Measurements from ENCODE around the gene IL27RA. TPM values are rescaled to one million over a fixed set of nuclear protein-coding genes. Genes with fewer than 3 reads are reported as not detected.

IL27RA gene
- total RNA-seq (2012; rRNA removed) (2.8 and 2.9 TPM in 2 replicates), polyA plus RNA-seq (2012; rRNA removed) (4.7 and 5.1 TPM in 2 replicates), Bru-seq, nascent RNA (percentile 20 among the genes with signal in this experiment), BruChase-seq, experiment 1, labeled RNA remaining after a 6-hour chase (percentile 28 among the genes with signal in this experiment), BruChase-seq, experiment 2, labeled RNA remaining after a 2-hour chase (percentile 24 among the genes with signal in this experiment)
- 4.8 and 5.1 TPM in 2 replicates for polyA plus RNA-seq (2012; cell fraction: cytosol; rRNA removed)
- polyA plus RNA-seq (2012; cell fraction: nucleus; rRNA removed; ENCODE audit: low replicate concordance), result 2.6 and 3.3 TPM in 2 replicates
- long read RNA-seq, partial matches to known transcripts, result 0 of 3 reads
- long read RNA-seq, other reads (novel, unspliced or antisense), result 0 of 3 reads

DNA sequence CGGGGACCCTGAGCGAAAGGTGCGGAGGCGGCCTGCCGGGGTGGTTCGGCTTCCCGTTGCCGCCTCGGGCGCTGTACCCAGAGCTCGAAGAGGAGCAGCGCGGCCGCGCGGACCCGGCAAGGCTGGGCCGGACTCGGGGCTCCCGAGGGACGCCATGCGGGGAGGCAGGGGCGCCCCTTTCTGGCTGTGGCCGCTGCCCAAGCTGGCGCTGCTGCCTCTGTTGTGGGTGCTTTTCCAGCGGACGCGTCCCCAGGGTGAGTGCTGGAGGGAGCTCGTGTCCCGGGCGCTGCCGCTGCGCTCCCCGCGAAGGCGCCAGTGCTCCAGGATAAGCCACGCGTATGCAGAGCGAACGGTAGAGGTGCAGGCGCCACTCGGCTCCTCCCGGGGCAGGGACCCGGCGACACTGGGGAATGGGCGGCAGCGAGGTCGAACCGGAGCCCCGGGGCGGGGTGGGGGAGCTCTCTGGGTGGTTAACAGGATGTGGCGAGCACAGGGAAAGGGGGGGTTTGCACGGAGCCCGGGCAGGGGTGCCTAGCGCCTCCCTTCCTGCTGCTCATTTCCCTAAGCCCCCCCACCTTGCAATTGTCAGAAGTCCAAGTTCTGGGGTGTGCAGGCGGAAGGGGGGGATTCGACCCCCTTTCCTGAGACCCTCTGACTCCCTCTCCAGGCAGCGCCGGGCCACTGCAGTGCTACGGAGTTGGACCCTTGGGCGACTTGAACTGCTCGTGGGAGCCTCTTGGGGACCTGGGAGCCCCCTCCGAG lies at the start of gene IL27RA:
IL27RA (plus strand) TSS at position 44 of the 762 bp plus-strand sequence; CDS start at position 155, 111 bp downstream.
- ATAC-seq (ENCODE audit: low read depth) (peak; percentile 85), DNase-seq (peak; percentile 31)
- no peak for TF ChIP-seq RFX5 (IDR thresholded peaks at IDR 0.05; ENCODE audit: low read depth, low read length)
- TF ChIP-seq SMC3 (IDR thresholded peaks at IDR 0.05; ENCODE audit: low read depth, low read length), result 0 out of 2 replicates have a peak, but pooled peaks have one; percentile 17
- no peak for TF ChIP-seq FOS (IDR thresholded peaks at IDR 0.05; ENCODE audit: low read depth, low read length)
- TF ChIP-seq CEBPB (IDR thresholded peaks at IDR 0.05; ENCODE audit: low read depth, low read length), result no peak
- TF ChIP-seq, protein P1, sequence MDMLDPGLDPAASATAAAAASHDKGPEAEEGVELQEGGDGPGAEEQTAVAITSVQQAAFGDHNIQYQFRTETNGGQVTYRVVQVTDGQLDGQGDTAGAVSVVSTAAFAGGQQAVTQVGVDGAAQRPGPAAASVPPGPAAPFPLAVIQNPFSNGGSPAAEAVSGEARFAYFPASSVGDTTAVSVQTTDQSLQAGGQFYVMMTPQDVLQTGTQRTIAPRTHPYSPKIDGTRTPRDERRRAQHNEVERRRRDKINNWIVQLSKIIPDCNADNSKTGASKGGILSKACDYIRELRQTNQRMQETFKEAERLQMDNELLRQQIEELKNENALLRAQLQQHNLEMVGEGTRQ (IDR thresholded peaks at IDR 0.05; ENCODE audit: low read depth, low read length), result no peak
- TF ChIP-seq MXI1 (IDR thresholded peaks at IDR 0.05; ENCODE audit: borderline replicate concordance, low read depth, low read length), result 0 out of 2 replicates have a peak, but pooled peaks have one; percentile 22
- TF ChIP-seq RAD21 (IDR thresholded peaks at IDR 0.05; ENCODE audit: low read length), result peak; percentile 35
- TF ChIP-seq, protein P2, sequence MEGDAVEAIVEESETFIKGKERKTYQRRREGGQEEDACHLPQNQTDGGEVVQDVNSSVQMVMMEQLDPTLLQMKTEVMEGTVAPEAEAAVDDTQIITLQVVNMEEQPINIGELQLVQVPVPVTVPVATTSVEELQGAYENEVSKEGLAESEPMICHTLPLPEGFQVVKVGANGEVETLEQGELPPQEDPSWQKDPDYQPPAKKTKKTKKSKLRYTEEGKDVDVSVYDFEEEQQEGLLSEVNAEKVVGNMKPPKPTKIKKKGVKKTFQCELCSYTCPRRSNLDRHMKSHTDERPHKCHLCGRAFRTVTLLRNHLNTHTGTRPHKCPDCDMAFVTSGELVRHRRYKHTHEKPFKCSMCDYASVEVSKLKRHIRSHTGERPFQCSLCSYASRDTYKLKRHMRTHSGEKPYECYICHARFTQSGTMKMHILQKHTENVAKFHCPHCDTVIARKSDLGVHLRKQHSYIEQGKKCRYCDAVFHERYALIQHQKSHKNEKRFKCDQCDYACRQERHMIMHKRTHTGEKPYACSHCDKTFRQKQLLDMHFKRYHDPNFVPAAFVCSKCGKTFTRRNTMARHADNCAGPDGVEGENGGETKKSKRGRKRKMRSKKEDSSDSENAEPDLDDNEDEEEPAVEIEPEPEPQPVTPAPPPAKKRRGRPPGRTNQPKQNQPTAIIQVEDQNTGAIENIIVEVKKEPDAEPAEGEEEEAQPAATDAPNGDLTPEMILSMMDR (conservative IDR thresholded peaks at IDR 0.05; ENCODE audit: low read depth, low read length), result peak; percentile 56
- no peak; the same call in 1 of the 2 replicates for TF ChIP-seq MAZ (IDR thresholded peaks at IDR 0.05; ENCODE audit: borderline replicate concordance, low read depth, low read length)
- no peak for TF ChIP-seq BHLHE40 (IDR thresholded peaks at IDR 0.05; ENCODE audit: low read depth, low read length)
- no peak for TF ChIP-seq MAFK (IDR thresholded peaks at IDR 0.05; ENCODE audit: low read depth, low read length)
- TF ChIP-seq CHD1 (IDR thresholded peaks at IDR 0.05; ENCODE audit: low read depth, low read length), result no peak
- peak within 1 kb of the TSS; percentile 32; the same call in 1 of the 2 replicates for H3K23ac ChIP-seq (ENCODE audit: low read depth, low read length)
- no peaks in the 10 kb centered on the region for H3K4me1 ChIP-seq (ENCODE audit: control insufficient read depth, insufficient read depth, low read length)
- H3K14ac ChIP-seq (replicated peaks; ENCODE audit: low read depth, low read length), result no peak within 1 kb of the TSS
- intact Hi-C loops (cut with micrococcal nuclease), result no loop called here
- no peak within 1 kb of the TSS for H4K5ac ChIP-seq (ENCODE audit: low read depth, low read length)
- no TSS peak for BruUV-seq (replicated peaks)
- no peak within 1 kb of the TSS for H2BK15ac ChIP-seq (ENCODE audit: low read depth, low read length)
- peak within 1 kb of the TSS; percentile 60 for H3K4me3 ChIP-seq (ENCODE audit: insufficient read depth, low read depth, low read length)
- no peaks in the 10 kb centered on the region for H3K36me3 ChIP-seq (ENCODE audit: control insufficient read depth, insufficient read depth, low read length)
- H2BK20ac ChIP-seq (ENCODE audit: low read depth, low read length), result no peak within 1 kb of the TSS
- H2BK5ac ChIP-seq (ENCODE audit: low read depth, low read length, poor library complexity, severe bottlenecking), result no peak within 1 kb of the TSS
- no peaks in the 10 kb centered on the region for H3K9me1 ChIP-seq (ENCODE audit: insufficient read depth, low read length)
- CTCF ChIA-PET, result interaction anchor here (0.8 to 1.8 kb wide), 5 partner anchors 9 to 21 kb away, joined by 3 to 7 read pairs (median 4); no protein-coding TSS in a partner anchor
- no peaks in the 10 kb centered on the region; the same call in 1 of the 2 replicates for H3K9me3 ChIP-seq (ENCODE audit: control insufficient read depth, insufficient read depth, low read length)
- no peak within 1 kb of the TSS for H2BK120ac ChIP-seq (ENCODE audit: low read depth, low read length)
- peaks cover 30% of the 10 kb centered on the region for H3K27me3 ChIP-seq (ENCODE audit: control insufficient read depth, insufficient read depth, low read length)
- peak within 1 kb of the TSS; percentile 44; the same call in 1 of the 2 replicates for H2AK5ac ChIP-seq (ENCODE audit: low read depth, low read length)
- no peak within 1 kb of the TSS for H3K18ac ChIP-seq (ENCODE audit: low read depth, low read length)
- no peak within 1 kb of the TSS for H3K4ac ChIP-seq (ENCODE audit: low read depth, low read length)
- dilution Hi-C loops (cut with HindIII; ENCODE audit: low sequenced_read_pairs, unreplicated experiment), result no loop called here
- peak within 1 kb of the TSS; percentile 93 for H2AFZ ChIP-seq (replicated peaks; ENCODE audit: low read length, poor library complexity)
- H3K56ac ChIP-seq (ENCODE audit: extremely low read depth, insufficient read depth, low read length), result no peak within 1 kb of the TSS
- no peaks in the 10 kb centered on the region for H4K20me1 ChIP-seq (ENCODE audit: insufficient read depth, low read length)
- peak within 1 kb of the TSS in 1 of 2 experiments; percentile 11; a peak in 1 of 4 replicates for H4K8ac ChIP-seq (ENCODE audit: low read depth in 2 of 2, low read length in 2 of 2)
- no peak within 1 kb of the TSS for H3K27ac ChIP-seq (ENCODE audit: insufficient read depth, low read length)
- no peak within 1 kb of the TSS for H4K91ac ChIP-seq (ENCODE audit: insufficient read depth, low read depth, low read length)
- H3K4me2 ChIP-seq (ENCODE audit: low read depth, low read length), result peak within 1 kb of the TSS; percentile 84
- POLR2A ChIA-PET (ENCODE audit: unreplicated experiment), result interaction anchor here (0.6 kb wide), 1 partner anchor 37 kb away, joined by 5 read pairs; no protein-coding TSS in a partner anchor
- peak within 1 kb of the TSS; percentile 10 for H3K9ac ChIP-seq (ENCODE audit: low read depth, low read length)
- in situ Hi-C loops (cut with MboI; ENCODE audit: low sequenced_read_pairs), result no loop called here
- 0% methylated on average over 16 of the region's 63 CpGs; no CpG with 5 or more reads in 1 of the 2 experiments for WGBS, 2 experiments (ENCODE audit: extremely low coverage in 2 of 2, insufficient read length in 1 of 2)
- no peaks in the 10 kb centered on the region for H3K79me1 ChIP-seq (ENCODE audit: low read depth in 1 of 2, low read length in 2 of 2)
- peak within 1 kb of the TSS; percentile 87 for H2AK9ac ChIP-seq (replicated peaks; ENCODE audit: low read depth, low read length, poor library complexity)

All from IMR-90 (cell line).